ENCODE measurements around the gene ZNF385C. TPM values are rescaled to one million over a fixed set of nuclear protein-coding genes. Genes with fewer than 3 reads are reported as not detected.

Gene ZNF385C
- total RNA-seq, 2 experiments from 2014 or later, result 0.67 to 0.85 TPM

DNA sequence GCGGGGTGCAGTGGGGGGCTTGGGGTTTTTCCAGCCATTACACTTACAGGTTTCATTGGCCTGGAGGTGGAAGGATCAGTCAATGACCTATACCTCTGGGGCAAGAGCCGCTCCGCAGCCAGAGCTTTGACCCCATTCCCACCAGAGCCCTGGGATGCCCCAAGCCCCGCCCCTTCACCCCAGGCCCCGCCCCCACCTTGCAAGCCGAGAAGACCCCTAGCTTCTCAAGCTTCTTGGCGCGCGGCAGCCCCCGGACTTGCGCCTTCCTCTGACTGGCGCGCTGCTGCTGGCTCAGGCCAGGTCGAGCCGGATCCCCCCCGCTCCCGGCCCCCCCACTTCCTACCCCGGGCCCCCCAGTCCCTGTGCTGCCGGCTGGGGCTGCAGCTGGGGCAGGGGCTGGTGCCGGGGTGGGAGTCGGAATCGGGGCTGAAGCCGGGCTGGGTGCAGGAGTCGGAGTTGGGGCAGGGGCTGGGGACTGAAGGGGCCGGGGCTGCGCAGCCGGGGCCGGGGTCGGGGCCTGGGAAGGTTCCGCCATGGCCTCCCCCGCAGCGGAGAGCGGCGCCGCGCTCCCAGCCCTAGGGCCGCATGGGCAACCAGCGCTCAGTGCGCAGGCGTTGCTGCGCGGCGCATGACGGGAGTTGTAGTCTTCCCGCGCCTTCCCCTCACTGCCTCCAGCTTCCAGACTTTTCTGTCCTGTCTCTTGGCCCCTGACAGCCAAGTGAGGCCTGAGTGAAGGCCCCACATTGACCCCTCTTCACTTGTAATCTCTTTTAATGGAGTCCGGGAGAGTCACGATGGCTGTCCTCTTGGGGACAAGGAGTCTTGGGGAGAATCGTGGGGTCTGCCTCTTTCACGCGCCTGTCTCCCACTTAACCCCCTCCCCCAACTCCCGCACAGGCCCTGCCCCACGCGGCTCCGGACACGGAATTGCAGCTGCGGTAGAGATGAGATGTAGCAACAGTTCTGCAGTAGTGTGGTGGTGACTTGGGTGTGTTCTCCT, 22.8 kb upstream of the ZNF385C start, which contains the start of gene KAT2A:
TSS of gene KAT2A (minus strand) at position 598 of the 1,000 bp plus-strand sequence. CDS start at position 535, 63 bp downstream.
- BruUV-seq (replicated peaks), result no TSS peak
- ChIA-PET CTCF (ENCODE audit: unreplicated experiment) (interaction anchor here (0.6 to 2.1 kb wide), 4 partner anchors 8 to 101 kb away, joined by 3 to 12 read pairs (median 5); partner anchors contain the start of gene NKIRAS2), POLR2A (interaction anchor here (0.6 to 1.9 kb wide), 13 partner anchors 9 to 267 kb away, joined by 3 to 12 read pairs (median 4); partner anchors contain the start of genes NKIRAS2 and STAT3)
- peaks cover 3% of the 10 kb centered on the region; the same call in 1 of the 2 replicates for H3K79me2 ChIP-seq (ENCODE audit: insufficient read depth, low read depth, low read length)
- peaks cover 49% of the 10 kb centered on the region for H3K36me3 ChIP-seq (ENCODE audit: insufficient read depth, low read length)
- H3K9me3 ChIP-seq (ENCODE audit: low read length), result no peaks in the 10 kb centered on the region
- H2AFZ ChIP-seq (ENCODE audit: low read length), result 0 out of 2 replicates have a peak within 1 kb of the TSS, but pooled peaks have one; percentile 34
- H3K4me3 ChIP-seq (ENCODE audit: low read depth, low read length, poor library complexity, severe bottlenecking), result peak within 1 kb of the TSS; percentile 77
- H3K9me2 ChIP-seq (ENCODE audit: insufficient read depth, low read length), result no peaks in the 10 kb centered on the region
- peaks cover 44% of the 10 kb centered on the region for H3K4me1 ChIP-seq (ENCODE audit: insufficient read depth, low read length, poor library complexity, severe bottlenecking)
- TF ChIP-seq EZH2phosphoT487 (IDR thresholded peaks at IDR 0.05; ENCODE audit: borderline replicate concordance, low read depth, low read length), result no peak
- TF ChIP-seq CTCF (conservative IDR thresholded peaks at IDR 0.05; ENCODE audit: low read length), result no peak
- H4K20me1 ChIP-seq (ENCODE audit: insufficient read depth, low read length), result no peaks in the 10 kb centered on the region
- intact Hi-C loops (cut with micrococcal nuclease; ENCODE audit: unreplicated experiment), result no loop called here
- DNase-seq (ENCODE audit: low spot score), result peak; percentile 87
- H3K27ac ChIP-seq (ENCODE audit: low read depth, low read length, poor library complexity, severe bottlenecking), result peak within 1 kb of the TSS; percentile 46
- peak within 1 kb of the TSS; percentile 86 for H3K4me2 ChIP-seq (ENCODE audit: low read length)

DNA sequence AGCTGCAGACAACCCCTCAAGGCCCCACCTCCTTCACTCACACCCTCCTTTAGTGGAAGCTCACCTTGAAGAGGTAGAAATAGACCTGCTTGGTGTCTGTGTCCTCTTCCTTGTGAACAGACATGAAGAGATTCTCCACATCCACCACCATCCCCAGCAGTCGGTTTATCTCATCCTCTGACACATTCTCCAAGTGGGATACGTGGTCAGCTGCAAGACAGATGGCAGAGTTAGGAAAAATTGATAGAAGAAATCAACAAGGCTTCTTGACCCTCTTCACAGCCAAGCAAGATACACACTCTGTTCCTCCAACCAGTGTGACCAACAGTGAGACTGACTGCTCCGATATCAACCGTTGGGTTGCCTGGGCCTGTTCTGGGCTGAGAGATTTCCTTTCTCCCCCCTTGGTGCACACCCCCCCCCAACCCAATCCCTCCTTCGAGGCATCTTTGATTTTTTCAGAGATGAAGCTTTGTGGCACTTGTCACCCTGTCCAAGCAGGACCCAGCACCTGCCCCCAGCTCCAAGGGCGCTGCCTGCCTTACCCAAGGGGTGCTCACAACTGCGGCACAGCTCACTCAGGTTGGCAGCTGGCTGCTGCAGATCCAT, 22.0 kb upstream of the ZNF385C start:
- Histone ChIP-seq H3K4me2 (ENCODE audit: low read length) (peak overlapping the region; percentile 86), H3K36me3 (ENCODE audit: insufficient read depth, low read length) (peaks cover 41% of the 10 kb centered on the region), H3K4me3 (ENCODE audit: low read depth, low read length, poor library complexity, severe bottlenecking) (peak overlapping the region; percentile 77), H3K4me1 (ENCODE audit: insufficient read depth, low read length, poor library complexity, severe bottlenecking) (peaks cover 52% of the 10 kb centered on the region), H3K27ac (ENCODE audit: low read depth, low read length, poor library complexity, severe bottlenecking) (peak overlapping the region; percentile 46), H4K20me1 (ENCODE audit: insufficient read depth, low read length) (no peaks in the 10 kb centered on the region), H3K9me2 (ENCODE audit: insufficient read depth, low read length) (no peaks in the 10 kb centered on the region), H3K79me2 (ENCODE audit: insufficient read depth, low read depth, low read length) (peaks cover 3% of the 10 kb centered on the region; the same call in 1 of the 2 replicates), H3K9me3 (ENCODE audit: low read length) (no peaks in the 10 kb centered on the region), H2AFZ (ENCODE audit: low read length) (no peak overlapping the region)
- intact Hi-C loops (cut with micrococcal nuclease; ENCODE audit: unreplicated experiment), result no loop called here
- POLR2A ChIA-PET, result interaction anchor here (0.6 to 1.9 kb wide), 12 partner anchors 9 to 161 kb away, joined by 3 to 12 read pairs (median 4); partner anchors contain the start of gene NKIRAS2
- no peak for TF ChIP-seq EZH2phosphoT487 (IDR thresholded peaks at IDR 0.05; ENCODE audit: borderline replicate concordance, low read depth, low read length)
- TF ChIP-seq CTCF (conservative IDR thresholded peaks at IDR 0.05; ENCODE audit: low read length), result no peak
- BruUV-seq (replicated peaks), result no TSS peak
- DNase-seq (ENCODE audit: low spot score), result peak; percentile 33
- CTCF ChIA-PET (ENCODE audit: unreplicated experiment), result interaction anchor here (0.6 to 2.1 kb wide), 4 partner anchors 9 to 105 kb away, joined by 3 to 12 read pairs (median 4); partner anchors contain the start of gene NKIRAS2

Measured in OCI-LY7 (cell line).